ENCODE results near the gene DDX1. TPM values are rescaled to one million over a fixed set of nuclear protein-coding genes. Genes with fewer than 3 reads are reported as not detected.
"Not testable (repeated sequence)": the region's sequence is repeated elsewhere in the genome, so short reads cannot be mapped to it uniquely, and the experiment has no call there.

DDX1 gene
- total RNA-seq: 100 to 1,000 TPM; 121 to 174 (median 128) TPM

DNA sequence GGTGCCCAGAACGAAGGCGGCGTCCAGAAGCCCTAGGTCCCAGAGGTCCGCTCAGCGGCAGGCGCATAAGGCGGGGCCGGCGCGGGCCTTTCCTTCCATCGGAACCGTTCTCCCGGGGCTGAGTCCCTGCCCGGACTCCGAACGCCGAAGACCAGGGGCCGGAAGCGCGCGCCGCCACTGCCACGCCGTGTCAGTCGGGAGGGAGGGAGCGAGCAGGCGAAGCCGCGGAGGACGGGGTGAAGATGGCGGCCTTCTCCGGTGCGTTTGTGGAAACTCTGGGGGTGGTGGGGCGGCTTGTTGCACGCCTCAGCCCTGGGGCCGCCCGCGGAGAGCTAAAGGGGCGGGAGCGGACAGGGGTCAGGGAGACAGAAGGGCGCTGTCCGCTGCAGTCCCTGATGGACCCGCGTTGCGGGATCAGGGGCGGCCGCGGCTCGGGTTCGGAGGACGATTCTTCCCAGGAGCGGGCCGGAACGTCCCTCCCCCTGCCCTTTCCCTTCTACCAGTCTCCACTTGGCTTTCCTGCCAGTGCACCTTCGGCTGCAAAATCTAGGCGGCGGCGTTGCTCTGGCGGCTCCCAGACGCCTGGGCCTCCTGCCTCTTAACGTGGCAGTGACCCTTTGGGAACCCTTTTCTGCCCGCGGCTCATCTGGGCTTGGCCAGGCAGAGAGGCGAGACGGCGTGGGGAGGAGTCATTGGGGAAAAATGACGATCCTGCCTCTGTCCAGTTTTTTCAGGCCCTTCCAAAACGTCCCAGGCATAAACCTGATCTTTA is at the start of gene DDX1:
DDX1 (plus strand) TSS at position 177 of the 772 bp plus-strand sequence; CDS start at position 243, 66 bp downstream.
- Mint-ChIP-seq H3K4me1 (ENCODE audit: low read depth) (peaks cover 35% of the 10 kb centered on the region), H3K27me3 (ENCODE audit: low read depth) (no peaks in the 10 kb centered on the region), H3K4me3 (peak within 1 kb of the TSS; percentile 93), H3K36me3 (ENCODE audit: insufficient read depth) (peaks cover 16% of the 10 kb centered on the region), H3K9me3 (no peaks in the 10 kb centered on the region)
- DNase-seq: peak; percentile 79
- ATAC-seq: peak; percentile 97 to 99

GRCh38 chr2:15542269-15542668 is 49.4 kb upstream of the DDX1 start:
- H3K4me3 Mint-ChIP-seq; H3K9me3 Mint-ChIP-seq; DNase-seq; H3K4me1 Mint-ChIP-seq (ENCODE audit: low read depth); ATAC-seq; H3K27me3 Mint-ChIP-seq (ENCODE audit: low read depth): not testable (repeated sequence)
- peaks cover 21% of the 10 kb centered on the region for H3K36me3 Mint-ChIP-seq (ENCODE audit: insufficient read depth)

GRCh38 chr2:15543053-15543452 is 48.6 kb upstream of the DDX1 start:
- no peaks in the 10 kb centered on the region for H3K9me3 Mint-ChIP-seq
- DNase-seq (no peak), ATAC-seq (no peak)
- peaks cover 5% of the 10 kb centered on the region for H3K4me1 Mint-ChIP-seq (ENCODE audit: low read depth)
- H3K27me3 Mint-ChIP-seq (ENCODE audit: low read depth): no peaks in the 10 kb centered on the region
- H3K36me3 Mint-ChIP-seq (ENCODE audit: insufficient read depth): peaks cover 19% of the 10 kb centered on the region
- H3K4me3 Mint-ChIP-seq: no peak overlapping the region

GRCh38 chr2:15543541-15543940 is 48.1 kb upstream of the DDX1 start:
- ATAC-seq: no peak
- H3K36me3 Mint-ChIP-seq (ENCODE audit: insufficient read depth): peaks cover 20% of the 10 kb centered on the region
- no peak for DNase-seq
- H3K27me3 Mint-ChIP-seq (ENCODE audit: low read depth): no peaks in the 10 kb centered on the region
- peaks cover 5% of the 10 kb centered on the region for H3K4me1 Mint-ChIP-seq (ENCODE audit: low read depth)
- H3K4me3 Mint-ChIP-seq: no peak overlapping the region
- H3K9me3 Mint-ChIP-seq: no peaks in the 10 kb centered on the region

GRCh38 chr2:15544227-15544626 is 47.4 kb upstream of the DDX1 start:
- Mint-ChIP-seq H3K4me1 (ENCODE audit: low read depth) (peaks cover 5% of the 10 kb centered on the region), H3K9me3 (no peaks in the 10 kb centered on the region), H3K27me3 (ENCODE audit: low read depth) (no peaks in the 10 kb centered on the region), H3K36me3 (ENCODE audit: insufficient read depth) (peaks cover 24% of the 10 kb centered on the region), H3K4me3 (no peak overlapping the region)
- ATAC-seq (no peak), DNase-seq (no peak)

DNA sequence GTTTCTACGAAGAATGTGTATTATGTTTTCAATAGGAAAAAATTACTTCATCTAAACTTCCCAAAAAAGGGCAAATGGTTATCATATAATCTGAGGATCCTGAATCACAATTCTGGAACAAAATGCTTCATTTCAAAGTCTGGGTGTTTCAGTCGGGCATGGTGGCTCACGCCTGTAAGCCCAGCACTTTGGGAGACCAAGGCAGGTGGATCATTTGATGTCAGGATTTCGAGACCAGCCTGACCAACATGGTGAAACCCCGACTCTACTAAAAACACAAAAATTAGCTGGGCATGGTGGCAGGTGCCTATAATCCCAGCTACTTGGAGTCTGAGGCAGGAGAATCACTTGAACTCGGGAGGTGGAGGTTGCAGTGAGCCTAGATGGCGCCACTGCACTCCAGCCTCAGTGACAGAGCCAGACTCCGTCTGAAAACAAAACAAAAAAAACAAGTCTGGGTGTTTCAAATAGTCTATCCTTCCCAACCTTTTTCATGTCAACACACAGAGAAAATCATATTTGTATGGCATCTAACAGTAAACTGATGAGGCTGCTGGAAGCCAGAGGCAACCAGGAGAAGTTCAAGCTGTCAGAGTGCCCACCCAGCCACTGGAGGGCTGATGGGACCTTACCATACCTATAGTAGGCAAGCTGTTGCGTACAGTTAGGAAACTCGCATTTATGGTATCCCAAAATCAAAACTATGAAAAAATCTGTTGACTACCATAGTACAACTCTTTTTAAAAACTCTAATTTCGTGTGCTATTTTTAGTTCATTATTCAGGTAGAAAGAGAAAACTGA is 45.2 kb upstream of the DDX1 start:
- Mint-ChIP-seq H3K4me1 (ENCODE audit: low read depth) (no peaks in the 10 kb centered on the region), H3K36me3 (ENCODE audit: insufficient read depth) (peaks cover 15% of the 10 kb centered on the region), H3K9me3 (no peaks in the 10 kb centered on the region), H3K4me3 (no peak overlapping the region), H3K27me3 (ENCODE audit: low read depth) (no peaks in the 10 kb centered on the region)
- ATAC-seq (no peak), DNase-seq (no peak)

DNA sequence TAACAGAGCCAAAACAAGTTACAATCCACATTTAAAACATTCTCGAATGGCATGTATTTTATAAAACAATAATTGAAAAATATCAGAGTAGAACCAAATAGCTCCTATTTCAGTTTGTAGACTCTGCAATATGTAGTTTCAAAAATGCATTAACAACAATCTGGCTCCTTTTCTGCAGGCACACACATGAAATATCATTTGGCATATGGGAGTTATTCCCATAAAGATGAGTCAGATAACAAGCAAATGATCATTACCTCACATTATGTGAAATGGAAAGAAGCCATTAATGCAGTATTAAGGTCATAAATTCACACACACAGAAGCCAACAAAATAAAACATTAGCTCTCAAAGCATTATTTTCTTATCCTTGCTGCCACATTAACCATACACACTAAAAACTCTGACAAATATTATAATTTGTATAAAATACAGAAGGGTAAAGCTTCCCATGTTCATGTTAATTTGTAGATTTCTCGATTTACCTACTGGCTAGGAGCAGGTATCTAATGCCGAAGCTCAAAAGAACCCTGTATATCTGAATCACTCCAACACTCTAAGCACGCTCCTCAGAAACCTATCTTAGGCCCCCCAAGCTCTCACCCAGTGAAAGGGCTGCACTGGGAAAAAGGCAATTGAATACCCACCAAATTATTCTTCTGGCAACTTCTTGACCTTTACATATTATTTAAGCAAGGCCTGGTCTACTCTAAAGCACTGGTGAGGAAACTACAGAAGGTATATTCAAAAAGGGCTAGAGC is 44.4 kb upstream of the DDX1 start:
- DNase-seq: no peak
- ATAC-seq: no peak
- Mint-ChIP-seq H3K36me3 (ENCODE audit: insufficient read depth) (peaks cover 20% of the 10 kb centered on the region), H3K4me1 (ENCODE audit: low read depth) (no peaks in the 10 kb centered on the region), H3K9me3 (no peaks in the 10 kb centered on the region), H3K27me3 (ENCODE audit: low read depth) (no peaks in the 10 kb centered on the region), H3K4me3 (no peak overlapping the region)

DNA sequence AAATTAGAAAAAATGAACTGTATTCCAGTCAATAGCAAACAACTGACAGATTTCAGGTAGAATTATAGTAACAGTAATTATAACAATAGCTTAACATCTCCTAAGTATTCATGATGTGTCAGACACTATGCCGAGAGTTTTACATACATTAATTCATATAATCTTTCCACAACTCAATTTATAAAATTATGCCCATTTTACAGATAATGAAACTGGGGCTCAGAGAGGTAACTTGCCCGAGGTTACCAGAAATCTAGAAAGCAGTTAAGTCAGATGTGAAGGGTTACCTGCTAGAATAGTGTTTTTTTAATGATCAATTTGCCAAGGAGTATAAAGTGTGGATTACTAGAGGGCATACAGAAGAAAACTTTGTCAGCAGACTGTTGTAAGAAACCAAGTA is 42.7 kb upstream of the DDX1 start:
- Mint-ChIP-seq H3K4me3 (no peak overlapping the region), H3K27me3 (ENCODE audit: low read depth) (no peaks in the 10 kb centered on the region), H3K4me1 (ENCODE audit: low read depth) (no peaks in the 10 kb centered on the region), H3K36me3 (ENCODE audit: insufficient read depth) (peaks cover 22% of the 10 kb centered on the region), H3K9me3 (no peaks in the 10 kb centered on the region)
- DNase-seq (no peak), ATAC-seq (no peak)

DNA sequence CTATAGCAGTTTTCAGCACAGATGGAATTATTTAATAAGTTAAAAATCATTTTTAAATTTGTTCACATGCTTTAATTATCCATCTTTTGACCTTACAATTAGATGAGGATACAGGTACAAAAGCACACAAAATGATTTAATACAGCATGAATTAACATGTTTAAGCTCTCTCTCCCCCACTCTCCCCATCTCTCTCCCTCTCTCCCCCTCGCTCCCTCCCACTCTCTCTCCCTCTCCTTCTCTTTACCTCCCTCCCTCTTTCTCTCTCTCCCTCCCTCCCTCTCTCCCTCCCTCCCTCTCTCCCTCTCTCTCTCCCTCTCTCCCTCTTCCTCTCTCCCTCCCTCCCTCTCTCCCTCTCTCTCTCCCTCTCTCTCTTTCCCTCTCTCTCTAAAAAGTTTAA is 38.1 kb upstream of the DDX1 start:
- Mint-ChIP-seq H3K36me3 (ENCODE audit: insufficient read depth) (peaks cover 27% of the 10 kb centered on the region), H3K4me1 (ENCODE audit: low read depth) (peaks cover 5% of the 10 kb centered on the region), H3K4me3 (no peak overlapping the region), H3K9me3 (no peaks in the 10 kb centered on the region), H3K27me3 (ENCODE audit: low read depth) (no peaks in the 10 kb centered on the region)
- ATAC-seq: no peak
- no peak for DNase-seq

DNA sequence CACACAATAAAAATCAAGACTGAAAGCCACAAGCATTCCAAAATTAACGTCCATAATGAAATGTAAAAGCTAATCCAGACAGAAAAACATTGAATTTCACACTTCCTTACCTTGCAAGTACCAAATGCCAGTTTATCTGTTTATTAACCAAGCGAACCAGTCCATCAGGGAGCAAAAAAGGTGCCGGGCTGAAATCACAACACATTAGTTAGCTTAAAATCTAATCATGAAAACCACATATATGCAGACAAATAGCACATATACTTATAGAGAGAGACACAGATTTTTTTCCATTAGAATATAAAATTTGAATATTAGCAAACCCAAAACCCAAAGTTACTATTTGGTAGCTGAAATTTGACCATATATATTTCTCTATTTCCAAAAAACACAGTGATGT is 37.7 kb upstream of the DDX1 start:
- Mint-ChIP-seq H3K4me3 (no peak overlapping the region), H3K36me3 (ENCODE audit: insufficient read depth) (peaks cover 23% of the 10 kb centered on the region), H3K4me1 (ENCODE audit: low read depth) (peaks cover 6% of the 10 kb centered on the region), H3K9me3 (no peaks in the 10 kb centered on the region), H3K27me3 (ENCODE audit: low read depth) (no peaks in the 10 kb centered on the region)
- DNase-seq (no peak), ATAC-seq (no peak)

DNA sequence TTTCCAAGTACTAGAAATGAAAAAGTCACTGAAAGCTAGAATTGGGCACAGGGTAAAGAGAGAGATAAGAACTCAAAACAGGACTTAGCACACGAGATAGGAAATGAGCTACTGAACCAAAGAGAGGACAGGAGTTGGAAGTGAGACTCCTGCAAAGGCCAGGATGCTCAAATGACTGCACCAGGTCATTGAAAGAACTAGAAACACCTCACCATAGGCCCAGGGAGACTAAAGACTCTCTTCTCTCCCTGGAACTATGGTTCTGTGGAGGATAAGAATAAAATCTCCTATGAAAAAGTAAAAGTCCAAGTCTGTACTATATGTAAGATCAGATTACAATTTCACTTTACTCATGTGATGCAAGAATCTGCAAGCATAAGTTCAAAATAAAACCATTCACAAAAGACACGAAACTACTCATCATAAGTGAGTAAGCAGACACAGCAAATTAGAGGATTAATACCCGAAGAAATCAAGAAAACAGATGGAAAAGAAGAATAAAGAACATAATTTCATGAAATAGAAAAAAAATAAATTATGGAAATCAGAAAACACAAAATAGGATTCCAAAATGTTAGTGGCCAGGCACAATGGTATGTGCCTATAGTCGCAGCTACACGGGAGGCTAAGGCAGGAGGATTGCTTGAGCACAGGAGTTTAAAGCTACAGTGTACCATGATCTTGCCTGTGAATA is 37.0 kb upstream of the DDX1 start:
- no peak for DNase-seq
- Mint-ChIP-seq H3K4me3 (no peak overlapping the region), H3K36me3 (ENCODE audit: insufficient read depth) (peaks cover 20% of the 10 kb centered on the region), H3K27me3 (ENCODE audit: low read depth) (no peaks in the 10 kb centered on the region), H3K9me3 (no peaks in the 10 kb centered on the region), H3K4me1 (ENCODE audit: low read depth) (peaks cover 13% of the 10 kb centered on the region)
- no peak for ATAC-seq

- peaks cover 21% of the 10 kb centered on the region for H3K4me1 Mint-ChIP-seq (ENCODE audit: low read depth)
- peaks cover 20% of the 10 kb centered on the region for H3K36me3 Mint-ChIP-seq (ENCODE audit: insufficient read depth)
- DNase-seq (no peak), ATAC-seq (no peak)
- H3K27me3 Mint-ChIP-seq (ENCODE audit: low read depth): no peaks in the 10 kb centered on the region
- no peaks in the 10 kb centered on the region for H3K9me3 Mint-ChIP-seq
- no peak overlapping the region for H3K4me3 Mint-ChIP-seq
These were observed 35.9 kb upstream of the DDX1 start for GRCh38 chr2:15555760-15556193.

- no peaks in the 10 kb centered on the region for H3K9me3 Mint-ChIP-seq
- no peaks in the 10 kb centered on the region for H3K27me3 Mint-ChIP-seq (ENCODE audit: low read depth)
- DNase-seq: no peak
- H3K4me3 Mint-ChIP-seq: no peak overlapping the region
- H3K36me3 Mint-ChIP-seq (ENCODE audit: insufficient read depth): peaks cover 20% of the 10 kb centered on the region
- H3K4me1 Mint-ChIP-seq (ENCODE audit: low read depth): peaks cover 21% of the 10 kb centered on the region
- no peak for ATAC-seq
These were observed 35.2 kb upstream of the DDX1 start for GRCh38 chr2:15556311-15556930.

Data from activated T-cell treated with anti-CD3 and anti-CD28 coated beads, Interleukin-2, amount 50 U/mL, for 4 hours (primary cell).